WI38 (cell line): Measurements from ENCODE around the gene DIP2C.

Source experiments
- H3K4me3 ChIP-seq: 2 replicates; pipeline ENCODE4 v1.5.1; 2011; ENCODE audit warnings: low read depth, mild to moderate bottlenecking, control low read depth, low read length
- TF ChIP-seq, protein P1 (sequence below): IDR thresholded peaks from 2 replicates; pipeline ENCODE4 v1.5.1; 2012; ENCODE audit warnings: low read depth, mild to moderate bottlenecking, control low read depth, low read length

Gene DIP2C

DNA sequence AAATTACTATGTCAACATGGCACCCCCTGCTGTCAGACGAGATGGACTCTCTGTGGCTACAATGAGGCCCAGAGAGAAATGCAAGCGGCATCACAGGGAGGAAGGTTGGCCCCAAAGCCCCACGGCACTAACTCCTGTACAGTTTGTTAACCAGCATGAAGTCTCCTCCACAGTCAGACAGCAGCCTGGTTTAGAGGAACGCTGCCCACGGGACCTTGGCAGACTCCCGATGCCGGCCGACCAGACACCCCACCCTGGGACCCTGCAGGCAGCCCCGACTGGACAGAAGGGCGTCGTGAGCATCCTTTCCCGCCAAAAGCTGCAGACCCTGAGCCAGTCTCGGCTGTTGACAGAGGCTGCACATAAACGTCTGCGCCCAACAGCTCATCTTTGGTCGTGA lies 158.8 kb downstream of the DIP2C start:
- no peak overlapping the region for H3K4me3 ChIP-seq
- TF ChIP-seq, protein P1, sequence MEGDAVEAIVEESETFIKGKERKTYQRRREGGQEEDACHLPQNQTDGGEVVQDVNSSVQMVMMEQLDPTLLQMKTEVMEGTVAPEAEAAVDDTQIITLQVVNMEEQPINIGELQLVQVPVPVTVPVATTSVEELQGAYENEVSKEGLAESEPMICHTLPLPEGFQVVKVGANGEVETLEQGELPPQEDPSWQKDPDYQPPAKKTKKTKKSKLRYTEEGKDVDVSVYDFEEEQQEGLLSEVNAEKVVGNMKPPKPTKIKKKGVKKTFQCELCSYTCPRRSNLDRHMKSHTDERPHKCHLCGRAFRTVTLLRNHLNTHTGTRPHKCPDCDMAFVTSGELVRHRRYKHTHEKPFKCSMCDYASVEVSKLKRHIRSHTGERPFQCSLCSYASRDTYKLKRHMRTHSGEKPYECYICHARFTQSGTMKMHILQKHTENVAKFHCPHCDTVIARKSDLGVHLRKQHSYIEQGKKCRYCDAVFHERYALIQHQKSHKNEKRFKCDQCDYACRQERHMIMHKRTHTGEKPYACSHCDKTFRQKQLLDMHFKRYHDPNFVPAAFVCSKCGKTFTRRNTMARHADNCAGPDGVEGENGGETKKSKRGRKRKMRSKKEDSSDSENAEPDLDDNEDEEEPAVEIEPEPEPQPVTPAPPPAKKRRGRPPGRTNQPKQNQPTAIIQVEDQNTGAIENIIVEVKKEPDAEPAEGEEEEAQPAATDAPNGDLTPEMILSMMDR, result no peak

- TF ChIP-seq, protein P1, result no peak
Observed at GRCh38 chr10:529468-530230, 159.8 kb downstream of the DIP2C start.

DNA sequence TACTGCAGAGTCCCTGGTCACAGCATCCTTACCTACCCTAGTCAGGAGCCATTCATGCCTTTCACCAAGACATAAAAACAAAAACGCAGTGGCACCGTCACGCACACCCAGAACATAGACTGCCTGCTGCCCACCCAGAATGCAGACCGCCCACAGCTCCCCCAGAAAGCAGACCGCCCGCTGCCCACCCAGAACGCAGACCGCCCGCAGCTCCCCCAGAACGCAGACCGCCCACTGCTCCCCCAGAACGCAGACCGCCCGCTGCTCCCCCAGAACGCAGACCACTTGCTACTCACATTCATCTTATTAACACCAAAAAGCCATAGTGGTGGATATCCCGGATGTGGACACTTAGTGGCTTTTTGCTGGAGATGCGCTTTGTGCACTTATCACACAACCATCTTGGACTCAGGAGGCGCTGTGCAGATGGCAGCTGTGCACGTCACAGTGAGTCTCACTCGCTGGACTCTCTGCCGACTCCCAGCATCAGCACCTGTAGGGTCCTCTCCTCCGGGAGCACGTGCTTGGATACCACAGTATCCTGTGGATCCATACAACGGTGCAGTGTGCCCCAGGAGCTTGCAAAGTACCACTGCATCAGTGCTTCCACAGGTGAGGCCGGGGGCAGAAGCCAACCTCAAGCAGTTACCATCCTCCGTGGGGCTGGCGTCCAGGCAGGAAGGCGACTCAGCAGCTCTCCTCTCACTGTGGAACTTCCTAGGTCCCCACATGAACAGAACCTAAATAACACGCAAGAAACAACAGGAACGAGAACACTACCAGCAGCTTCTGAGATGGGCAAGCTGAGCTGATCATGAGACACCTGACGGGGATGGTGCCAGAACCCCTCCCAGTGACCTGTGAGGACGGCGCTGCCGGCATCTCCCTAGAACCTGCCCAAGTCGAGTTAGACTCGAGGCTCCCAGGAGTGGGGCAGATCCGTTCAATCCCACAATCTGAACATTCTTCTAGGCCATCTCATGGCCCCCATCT lies 161.0 kb downstream of the DIP2C start:
- no peak overlapping the region for H3K4me3 ChIP-seq
- TF ChIP-seq, protein P1, result no peak

More at GRCh38 chr10:529468-530230, 159.8 kb downstream of the DIP2C start:
- H3K4me3 ChIP-seq, result no peak overlapping the region

DNA sequence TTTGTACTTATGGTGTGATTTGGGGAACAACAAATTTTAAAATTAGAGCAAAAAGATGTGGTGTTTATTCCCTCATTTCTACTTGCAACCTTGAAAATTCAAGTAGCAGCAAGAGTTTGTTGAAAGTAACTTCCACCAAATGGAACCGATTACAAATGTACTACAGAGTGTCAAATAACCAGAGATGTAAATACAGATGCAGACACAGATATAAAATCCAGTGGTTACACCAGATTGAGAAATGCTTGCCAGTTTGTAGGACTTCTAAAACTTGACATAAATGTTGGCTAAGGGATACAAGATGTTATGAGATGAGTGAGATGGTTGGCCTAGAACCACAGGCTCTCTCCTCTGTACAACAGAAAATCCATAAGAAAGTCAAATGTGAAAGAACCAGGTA lies 162.1 kb downstream of the DIP2C start:
- no peak overlapping the region for H3K4me3 ChIP-seq
- TF ChIP-seq, protein P1, result no peak

DNA sequence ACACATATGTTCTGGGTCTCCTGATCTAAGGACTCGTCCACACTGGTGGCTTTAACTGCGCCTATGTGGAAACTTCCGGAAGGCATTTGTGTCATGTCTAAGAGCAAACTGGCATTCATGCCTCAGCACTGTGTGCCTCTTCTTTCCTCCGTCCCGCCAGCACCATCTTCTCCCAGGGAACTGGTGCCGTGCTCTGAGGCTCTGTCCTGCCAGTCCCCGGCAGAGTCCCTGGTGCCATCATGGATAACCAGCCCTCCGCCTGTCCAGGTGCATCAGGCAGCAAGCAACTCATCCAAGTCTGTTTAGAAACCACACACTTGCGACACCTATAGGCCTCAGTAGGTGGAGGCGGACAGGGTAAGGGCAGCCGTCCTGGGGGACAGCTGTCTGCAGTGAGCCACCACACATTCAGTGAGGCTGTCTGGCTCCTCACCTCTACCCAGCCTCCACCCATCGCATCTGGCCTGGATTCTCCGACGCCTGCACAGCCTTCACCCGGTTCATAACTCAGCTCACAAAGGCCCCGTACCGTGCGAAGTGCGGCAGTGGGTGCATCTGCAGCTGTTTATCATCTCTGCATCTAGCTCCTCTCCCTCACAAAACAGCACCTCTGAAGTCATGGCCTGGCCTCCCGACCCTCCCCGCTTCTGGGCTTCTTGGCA lies 162.7 kb downstream of the DIP2C start:
- TF ChIP-seq, protein P1, result no peak
- no peak overlapping the region for H3K4me3 ChIP-seq

DNA sequence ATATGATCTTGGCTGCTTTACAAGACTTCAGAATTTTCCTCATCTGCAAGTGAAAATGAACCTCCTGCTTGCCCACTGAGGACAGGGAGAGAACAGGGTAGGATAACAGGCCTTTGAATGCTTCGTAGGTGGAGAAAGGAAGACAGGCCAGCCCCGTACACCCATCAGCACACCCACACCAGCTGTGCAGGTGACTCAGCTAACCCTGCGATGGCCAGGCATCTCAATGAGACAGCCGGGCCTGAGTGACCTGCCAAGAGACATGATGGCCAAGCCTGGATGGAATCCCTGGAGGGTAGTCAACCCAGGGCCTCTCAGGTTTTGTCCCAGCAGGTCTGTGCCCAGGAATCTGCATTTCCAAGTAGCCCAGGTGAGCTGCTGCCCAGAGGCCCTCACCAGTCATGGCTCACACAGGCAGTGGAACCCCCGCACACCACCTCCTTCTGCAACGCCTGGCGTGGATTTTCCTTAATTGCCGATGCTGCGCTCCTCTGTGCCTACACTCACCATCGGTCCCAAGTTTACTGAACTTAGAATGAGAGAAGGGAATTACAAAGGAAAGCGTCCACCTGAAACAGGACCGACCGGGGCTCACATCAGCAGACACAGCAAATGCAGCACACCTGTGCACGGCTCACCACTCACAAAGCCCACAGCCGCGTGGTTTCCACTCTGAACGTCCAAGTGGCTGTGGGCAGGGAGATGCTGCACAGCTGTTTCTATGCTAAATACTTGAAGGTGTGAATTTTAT lies 163.7 kb downstream of the DIP2C start:
- TF ChIP-seq, protein P1, result no peak
- H3K4me3 ChIP-seq, result no peak overlapping the region
